Measurements from ENCODE around the gene MYO9B.
"Not testable (repeated sequence)": the region's sequence is repeated elsewhere in the genome, so short reads cannot be mapped to it uniquely, and the experiment has no call there.

MYO9B gene

DNA sequence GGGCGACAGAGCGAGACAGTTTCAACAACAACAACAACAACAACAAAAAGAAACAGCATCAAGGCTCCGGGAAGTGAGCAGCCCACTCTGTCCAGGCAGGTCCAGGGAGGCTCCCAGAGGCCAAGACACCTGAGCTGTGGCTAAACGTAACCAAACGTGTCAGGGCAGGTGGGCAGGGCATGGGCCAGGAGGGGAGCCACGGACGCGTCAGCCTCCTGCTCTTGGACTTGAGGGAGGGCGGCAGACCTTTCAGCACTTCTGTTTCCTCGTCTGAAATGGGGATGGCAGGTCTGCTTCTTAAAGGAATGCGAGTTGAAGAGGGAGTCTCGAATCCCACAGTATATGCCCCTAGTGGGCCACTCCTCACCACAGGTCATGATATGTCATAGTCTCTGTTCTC, 53.8 kb downstream of the MYO9B start:
- H3K27me3 Mint-ChIP-seq (ENCODE audit: low read depth, poor library complexity) = peaks cover 2% of the 10 kb centered on the region
- H3K4me3 Mint-ChIP-seq = no peak overlapping the region
- H3K4me1 Mint-ChIP-seq = peaks cover 24% of the 10 kb centered on the region
- H3K9me3 Mint-ChIP-seq = no peaks in the 10 kb centered on the region
- no peak for TF ChIP-seq CTCF (IDR thresholded peaks at IDR 0.05)
- no peak for DNase-seq
- peaks cover 6% of the 10 kb centered on the region for H3K36me3 Mint-ChIP-seq (ENCODE audit: low read depth)
- peak overlapping the region; percentile 42 for H3K27ac Mint-ChIP-seq

- Mint-ChIP-seq H3K27me3 (ENCODE audit: low read depth, poor library complexity) (peaks cover 2% of the 10 kb centered on the region), H3K9me3 (no peaks in the 10 kb centered on the region), H3K36me3 (ENCODE audit: low read depth) (peaks cover 6% of the 10 kb centered on the region), H3K27ac (peak overlapping the region; percentile 99), H3K4me3 (peak overlapping the region; percentile 69), H3K4me1 (peaks cover 31% of the 10 kb centered on the region)
- no peak for TF ChIP-seq CTCF (IDR thresholded peaks at IDR 0.05)
- DNase-seq = peak; percentile 86
These were observed 59.6 kb downstream of the MYO9B start for GRCh38 chr19:17135001-17135853.

DNA sequence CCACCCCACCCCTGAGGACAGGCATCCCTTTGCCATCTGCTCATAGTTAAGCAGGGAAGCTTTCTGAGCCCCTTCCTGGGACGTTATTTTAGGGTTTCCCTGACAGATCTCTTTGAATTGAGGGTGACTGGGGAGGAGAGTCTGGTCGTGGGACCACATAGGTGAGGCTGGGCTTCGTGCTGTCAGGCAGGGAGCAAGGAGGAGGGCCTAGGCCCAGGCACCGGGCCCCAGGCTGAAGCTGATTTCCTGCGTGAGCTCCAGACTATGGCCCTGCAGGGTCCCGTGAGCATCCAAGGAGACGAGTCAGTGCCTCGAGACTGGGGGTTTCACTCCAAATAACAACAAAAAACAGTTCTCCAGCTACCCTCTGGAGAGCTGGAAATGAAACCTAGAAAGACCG, 60.4 kb downstream of the MYO9B start:
- no peak for TF ChIP-seq CTCF (IDR thresholded peaks at IDR 0.05)
- H3K27ac Mint-ChIP-seq = peak overlapping the region; percentile 99
- no peaks in the 10 kb centered on the region for H3K9me3 Mint-ChIP-seq
- H3K27me3 Mint-ChIP-seq (ENCODE audit: low read depth, poor library complexity) = no peaks in the 10 kb centered on the region
- no peak overlapping the region for H3K4me3 Mint-ChIP-seq
- H3K4me1 Mint-ChIP-seq = peaks cover 31% of the 10 kb centered on the region
- H3K36me3 Mint-ChIP-seq (ENCODE audit: low read depth) = peaks cover 2% of the 10 kb centered on the region
- no peak for DNase-seq

DNA sequence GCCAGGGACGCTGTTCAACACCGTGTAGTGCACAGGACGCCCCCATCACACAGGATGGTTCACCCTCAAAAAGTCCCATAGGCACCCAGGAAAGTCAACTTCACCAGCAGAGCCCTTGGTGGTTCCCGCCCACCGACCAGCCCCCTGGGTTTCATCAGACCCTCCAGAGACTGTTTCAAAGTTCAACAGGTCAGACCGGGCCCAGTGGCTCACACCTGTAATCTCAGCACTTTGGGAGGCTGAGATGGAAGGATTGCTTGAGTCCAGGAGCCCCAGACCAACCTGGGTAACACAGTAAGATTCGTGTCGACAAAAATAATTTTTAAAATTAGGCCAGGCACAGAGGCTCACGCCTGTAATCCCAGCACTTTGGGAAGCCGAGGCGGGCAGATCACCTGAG, 61.0 kb downstream of the MYO9B start:
- H3K9me3 Mint-ChIP-seq = no peaks in the 10 kb centered on the region
- peaks cover 31% of the 10 kb centered on the region for H3K4me1 Mint-ChIP-seq
- TF ChIP-seq CTCF (IDR thresholded peaks at IDR 0.05) = no peak
- H3K27me3 Mint-ChIP-seq (ENCODE audit: low read depth, poor library complexity) = peaks cover 2% of the 10 kb centered on the region
- peaks cover 6% of the 10 kb centered on the region for H3K36me3 Mint-ChIP-seq (ENCODE audit: low read depth)
- no peak overlapping the region for H3K4me3 Mint-ChIP-seq
- no peak for DNase-seq
- peak overlapping the region; percentile 99 for H3K27ac Mint-ChIP-seq

- H3K36me3 Mint-ChIP-seq (ENCODE audit: low read depth) = peaks cover 9% of the 10 kb centered on the region
- no peak overlapping the region for H3K27ac Mint-ChIP-seq
- no peaks in the 10 kb centered on the region for H3K9me3 Mint-ChIP-seq
- H3K27me3 Mint-ChIP-seq (ENCODE audit: low read depth, poor library complexity) = peaks cover 3% of the 10 kb centered on the region
- DNase-seq = no peak
- no peak for TF ChIP-seq CTCF (IDR thresholded peaks at IDR 0.05)
- peaks cover 31% of the 10 kb centered on the region for H3K4me1 Mint-ChIP-seq
- no peak overlapping the region for H3K4me3 Mint-ChIP-seq
These were observed 61.8 kb downstream of the MYO9B start for GRCh38 chr19:17137417-17137816.

DNA sequence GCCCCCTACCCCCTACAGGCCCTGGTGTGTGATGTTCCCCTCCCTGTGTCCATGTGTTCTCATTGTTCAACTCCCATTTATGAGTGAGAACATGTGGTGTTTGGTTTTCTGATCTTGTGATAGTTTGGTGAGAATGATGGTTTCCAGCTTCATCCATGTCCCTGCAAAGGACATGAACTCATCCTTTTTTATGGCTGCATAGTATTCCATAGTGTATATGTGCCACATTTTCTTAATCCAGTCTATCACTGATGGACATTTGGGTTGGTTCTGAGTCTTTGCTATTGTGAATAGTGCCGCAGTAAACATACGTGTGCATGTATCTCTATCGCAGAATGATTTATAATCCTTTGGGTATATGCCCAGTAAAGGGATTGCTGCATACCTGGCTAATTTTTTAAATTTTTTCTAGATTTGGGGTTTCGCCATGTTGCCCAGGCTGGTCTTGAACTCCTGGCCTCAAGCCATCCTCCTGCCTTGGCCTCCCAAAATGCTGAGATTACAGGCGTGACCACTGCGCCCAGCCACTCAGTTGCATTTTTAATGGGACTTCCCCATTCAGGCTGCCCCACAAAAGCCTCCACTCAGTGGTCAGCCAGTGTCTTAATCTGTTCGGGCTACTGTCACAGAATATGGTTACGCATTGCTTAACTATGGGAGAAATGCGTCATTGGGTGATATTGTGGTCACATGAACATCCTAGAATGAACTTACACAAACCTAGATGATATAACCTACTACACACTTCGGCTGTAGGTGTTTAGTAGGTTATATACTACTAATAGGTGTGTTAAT, 62.7 kb downstream of the MYO9B start:
- H3K27ac Mint-ChIP-seq; H3K27me3 Mint-ChIP-seq (ENCODE audit: low read depth, poor library complexity); H3K9me3 Mint-ChIP-seq; H3K36me3 Mint-ChIP-seq (ENCODE audit: low read depth); H3K4me3 Mint-ChIP-seq; DNase-seq: not testable (repeated sequence)
- peaks cover 31% of the 10 kb centered on the region for H3K4me1 Mint-ChIP-seq
